H9 (cell line): ENCODE measurements around the gene PALS2. TPM values are rescaled to one million over a fixed set of nuclear protein-coding genes. Genes with fewer than 3 reads are reported as not detected.

Experiments used
- DNase-seq: peaks from one replicate; pipeline ENCODE4 v3.0.0-alpha.2; 2017
- H2AFZ ChIP-seq: one replicate; pipeline ENCODE4 v1.6.1; 2013; ENCODE audit warnings: mild to moderate bottlenecking, low read length, control low read depth, moderate library complexity
- H2AK5ac ChIP-seq: 2 replicates; pipeline ENCODE4 v1.6.1; 2013; ENCODE audit warnings: low read length, control low read depth, mixed read lengths; ENCODE audit not compliant: insufficient read length
- H2BK120ac ChIP-seq: one replicate; pipeline ENCODE4 v1.6.1; 2013; ENCODE audit warnings: low read depth, mild to moderate bottlenecking, low read length, control low read depth, inconsistent platforms; ENCODE audit not compliant: poor library complexity, severe bottlenecking
- H2BK12ac ChIP-seq: 2 replicates; pipeline ENCODE4 v1.6.1; 2013; ENCODE audit warnings: low read length, control low read depth, mixed read lengths, low read depth; ENCODE audit not compliant: insufficient read length
- H2BK15ac ChIP-seq: 2 replicates; pipeline ENCODE4 v1.6.1; 2013; ENCODE audit warnings: low read depth, low read length, control low read depth
- H2BK20ac ChIP-seq: one replicate; pipeline ENCODE4 v1.6.1; 2013; ENCODE audit warnings: low read depth, mild to moderate bottlenecking, low read length, control low read depth, inconsistent platforms; ENCODE audit not compliant: poor library complexity, severe bottlenecking
- H2BK5ac ChIP-seq: 2 replicates; pipeline ENCODE4 v1.6.1; 2013; ENCODE audit warnings: low read length, control low read depth, mixed read lengths; ENCODE audit not compliant: insufficient read length
- H3K14ac ChIP-seq: 2 replicates; pipeline ENCODE4 v1.6.1; 2013; ENCODE audit warnings: low read length, control low read depth; ENCODE audit not compliant: insufficient read depth
- H3K18ac ChIP-seq: 2 replicates; pipeline ENCODE4 v1.6.1; 2013; ENCODE audit warnings: low read depth, mild to moderate bottlenecking, mixed read lengths, low read length, control low read depth; ENCODE audit not compliant: insufficient read length
- H3K23ac ChIP-seq: 2 replicates; pipeline ENCODE4 v1.6.1; 2013; ENCODE audit warnings: low read length, control low read depth, mixed read lengths, low read depth; ENCODE audit not compliant: insufficient read length
- H3K23me2 ChIP-seq: 2 replicates; pipeline ENCODE4 v1.6.1; 2013; ENCODE audit warnings: low read depth, mild to moderate bottlenecking, mixed read lengths, low read length, control low read depth; ENCODE audit not compliant: insufficient read length, poor library complexity, severe bottlenecking
- H3K27ac ChIP-seq: 2 replicates; pipeline ENCODE4 v1.5.1; 2013; ENCODE audit warnings: low read length, control low read depth, mixed read lengths, low read depth; ENCODE audit not compliant: insufficient read length
- H3K27me3 ChIP-seq: 2 replicates; pipeline ENCODE4 v1.6.1; 2013; ENCODE audit warnings: low read length, control low read depth, inconsistent platforms; ENCODE audit not compliant: insufficient read depth
- H3K4ac ChIP-seq: 2 replicates; pipeline ENCODE4 v1.6.1; 2013; ENCODE audit warnings: low read depth, mild to moderate bottlenecking, control low read depth, inconsistent platforms, low read length, moderate library complexity
- H3K4me1 ChIP-seq: 2 replicates; pipeline ENCODE4 v1.6.1; 2013; ENCODE audit warnings: low read length, control low read depth, inconsistent platforms; ENCODE audit not compliant: insufficient read depth
- H3K4me2 ChIP-seq: 2 replicates; pipeline ENCODE4 v1.6.1; 2013; ENCODE audit warnings: low read length, control low read depth, mixed read lengths; ENCODE audit not compliant: insufficient read length, insufficient read depth
- H3K56ac ChIP-seq: 2 replicates; pipeline ENCODE4 v1.6.1; 2013; ENCODE audit warnings: low read depth, mild to moderate bottlenecking, mixed read lengths, low read length, control low read depth; ENCODE audit not compliant: insufficient read length
- H3K79me1 ChIP-seq: 2 replicates; pipeline ENCODE4 v1.6.1; 2013; ENCODE audit warnings: low read depth, mild to moderate bottlenecking, moderate library complexity, low read length, control low read depth, inconsistent platforms; ENCODE audit not compliant: insufficient read depth, poor library complexity, severe bottlenecking
- H3K79me2 ChIP-seq: 2 replicates; pipeline ENCODE4 v1.6.1; 2013; ENCODE audit warnings: low read length, control low read depth, inconsistent platforms; ENCODE audit not compliant: insufficient read depth
- H3K9ac ChIP-seq: 2 replicates; pipeline ENCODE4 v1.6.1; 2013; ENCODE audit warnings: low read length, control low read depth, mixed read lengths; ENCODE audit not compliant: insufficient read length; ENCODE audit errors: extremely low read depth
- H3K9me3 ChIP-seq: one replicate; pipeline ENCODE4 v1.6.1; 2013; ENCODE audit warnings: low read depth, low read length, inconsistent platforms; ENCODE audit not compliant: control insufficient read depth
- H3T11ph ChIP-seq: one replicate; pipeline ENCODE4 v1.6.1; 2013; ENCODE audit warnings: mild to moderate bottlenecking, low read length, control low read depth, inconsistent platforms
- H4K20me1 ChIP-seq: one replicate; pipeline ENCODE4 v1.6.1; 2013; ENCODE audit not compliant: control insufficient read depth, insufficient read length, insufficient read depth
- H4K5ac ChIP-seq: 2 replicates; pipeline ENCODE4 v1.6.1; 2013; ENCODE audit warnings: low read depth, mild to moderate bottlenecking, mixed read lengths, low read length, control low read depth; ENCODE audit not compliant: insufficient read length
- H4K8ac ChIP-seq: replicated peaks from 2 replicates; pipeline ENCODE4 v1.6.1; 2013; ENCODE audit warnings: low read length, control low read depth, mixed read lengths, low read depth; ENCODE audit not compliant: insufficient read length
- H4K91ac ChIP-seq: 2 replicates; pipeline ENCODE4 v1.6.1; 2013; ENCODE audit warnings: low read depth, mild to moderate bottlenecking, moderate library complexity, mixed read lengths, low read length, control low read depth; ENCODE audit not compliant: insufficient read length
- H3K27ac Mint-ChIP-seq, 3 experiments: 2 replicates in 2 of 3; 3 replicates in 1 of 3; pipeline ENCODE4 v1.8.0; 2020 to 2021; ENCODE audit warnings: mixed read lengths in 3 of 3, mild to moderate bottlenecking in 1 of 3, moderate library complexity in 1 of 3
- H3K27me3 Mint-ChIP-seq: 2 replicates; pipeline ENCODE4 v1.8.0; 2021; ENCODE audit warnings: low read depth, mild to moderate bottlenecking, moderate library complexity, mixed read lengths
- H3K36me3 Mint-ChIP-seq, 3 experiments: 2 replicates in 2 of 3; 3 replicates in 1 of 3; pipeline ENCODE4 v1.8.0; 2020 to 2021; ENCODE audit warnings: low read depth in 3 of 3, mixed read lengths in 3 of 3; ENCODE audit not compliant: insufficient read depth in 1 of 3
- H3K4me1 Mint-ChIP-seq, 2 experiments: 2 replicates each; pipeline ENCODE4 v1.8.0; 2020; ENCODE audit warnings: mixed read lengths in 2 of 2
- H3K4me3 Mint-ChIP-seq, 2 experiments: 2 replicates in 1 of 2; 3 replicates in 1 of 2; pipeline ENCODE4 v1.8.0; 2020 to 2021; ENCODE audit warnings: mild to moderate bottlenecking in 2 of 2, mixed read lengths in 2 of 2, moderate library complexity in 1 of 2
- H3K9me3 Mint-ChIP-seq, 2 experiments: 2 replicates in 1 of 2; 3 replicates in 1 of 2; pipeline ENCODE4 v1.8.0; 2020; ENCODE audit warnings: mild to moderate bottlenecking in 2 of 2, mixed read lengths in 2 of 2, moderate library complexity in 1 of 2
- CTCF ChIP-seq: fragments of 200-600 bp; sonication (generic); conservative IDR thresholded peaks from 3 replicates; pipeline ENCODE4 v1.8.0; 2021; ENCODE audit warnings: antibody characterized with exemption, mild to moderate bottlenecking
- WGBS: extraction: QIAGEN DNeasy Blood & Tissue Kit; methylation state at CpG from one replicate; pipeline ENCODE4 v1.1.7; 2013; ENCODE audit warnings: missing lambda C conversion rate, low lambda C conversion rate, mixed read lengths; ENCODE audit not compliant: insufficient read length; ENCODE audit errors: extremely low coverage; 5-methylcytosine and 5-hydroxymethylcytosine counted together
- total RNA-seq: library from RNA; stranded (reverse); gene quantifications from 2 replicates; pipeline ENCODE4 v1.2.1, GENCODE V29; 2021

The PALS2 gene
- total RNA-seq, 1 experiment from 2014 or later, result 63.1 TPM

GRCh38 chr7:24619978-24620377 is 46.7 kb downstream of the PALS2 start:
- Mint-ChIP-seq H3K36me3 (peaks cover 0 to 18% (median 11%) of the 10 kb centered on the region in 3 experiments; a peak in 5 of 7 replicates), H3K4me3 (no peak overlapping the region), H3K27ac (no peak overlapping the region), H3K9me3 (peaks cover 2 to 3% of the 10 kb centered on the region in 2 experiments; a peak in 4 of 5 replicates), H3K27me3 (no peaks in the 10 kb centered on the region), H3K4me1 (peaks cover 33 to 51% of the 10 kb centered on the region in 2 experiments)
- Histone ChIP-seq H2BK120ac (no peak overlapping the region), H3K9me3 (no peaks in the 10 kb centered on the region), H4K20me1 (no peaks in the 10 kb centered on the region), H3T11ph (no peak overlapping the region), H4K8ac (no peak overlapping the region), H4K91ac (no peak overlapping the region), H3K56ac (no peak overlapping the region), H3K18ac (no peak overlapping the region), H3K14ac (no peak overlapping the region), H2BK5ac (no peak overlapping the region), H3K23ac (no peak overlapping the region), H2BK20ac (no peak overlapping the region), H3K27ac (no peak overlapping the region), H2AK5ac (no peak overlapping the region), H3K4me2 (no peak overlapping the region), H4K5ac (no peak overlapping the region), H2BK15ac (no peak overlapping the region), H3K4ac (no peak overlapping the region), H3K79me2 (peaks cover 20% of the 10 kb centered on the region; the same call in 1 of the 2 replicates), H3K23me2 (no peaks in the 10 kb centered on the region), H3K9ac (no peak overlapping the region), H2BK12ac (no peak overlapping the region), H3K79me1 (no peaks in the 10 kb centered on the region), H2AFZ (no peak overlapping the region), H3K27me3 (no peaks in the 10 kb centered on the region), H3K4me1 (no peaks in the 10 kb centered on the region; the same call in 1 of the 2 replicates)
- WGBS, result no CpG with 5 or more reads among the region's 3 CpGs
- DNase-seq, result no peak
- no peak for TF ChIP-seq CTCF
